Tibial nerve (tissue), 4 donors: ENCODE results near the gene MYH14. TPM values are rescaled to one million over a fixed set of nuclear protein-coding genes. Genes with fewer than 3 reads are reported as not detected.

Experiments used
- DNase-seq, 2 donors: peaks; one replicate each; pipeline ENCODE4 v3.0.0-alpha.2; 2019; ENCODE audit warnings: low spot score in 2 of 2
- H3K27ac ChIP-seq, 4 donors: fragments of 200-600 bp; sonication (generic) in 3 of 4; one replicate each; pipeline ENCODE4 v1.5.1; 2017 to 2019; ENCODE audit warnings: mild to moderate bottlenecking in 1 of 4
- H3K27me3 ChIP-seq, 2 donors: fragments of 200-600 bp; sonication (generic) in 1 of 2; one replicate each; pipeline versions ENCODE4 v1.5.1 to v1.6.0; 2017 to 2019
- H3K36me3 ChIP-seq, 3 donors: fragments of 200-600 bp; sonication (generic); one replicate each; pipeline ENCODE4 v1.5.1; 2018 to 2019
- H3K4me1 ChIP-seq, 4 donors: fragments of 200-600 bp; sonication (generic) in 3 of 4; one replicate each; pipeline ENCODE4 v1.5.1; 2017 to 2019
- H3K4me3 ChIP-seq, 4 donors: fragments of 200-600 bp; sonication (generic) in 3 of 4; one replicate each; pipeline ENCODE4 v1.5.1; 2017 to 2019; ENCODE audit warnings: mild to moderate bottlenecking in 1 of 4, moderate library complexity in 1 of 4
- H3K9me3 ChIP-seq, 4 donors: fragments of 200-600 bp; sonication (generic) in 3 of 4; one replicate each; pipeline ENCODE4 v1.5.1; 2017 to 2019
- CTCF ChIP-seq, 5 experiments: fragments of 200-600 bp in 3 of 5; fragments of 450-650 bp in 2 of 5; sonication (generic) in 3 of 5; IDR thresholded peaks; one replicate each; pipeline ENCODE4 v1.5.1; 2016 to 2019; ENCODE audit warnings: antibody characterized with exemption in 5 of 5, mild to moderate bottlenecking in 3 of 5, moderate library complexity in 2 of 5
- EP300 ChIP-seq, 2 donors: sonication (generic); formaldehyde crosslinking; IDR thresholded peaks; one replicate each; pipeline ENCODE4 v1.6.1; 2017; ENCODE audit warnings: antibody characterized with exemption in 2 of 2, mild to moderate bottlenecking in 1 of 2
- POLR2A ChIP-seq, 2 donors: fragments of 450-650 bp; IDR thresholded peaks; one replicate each; pipeline ENCODE4 v1.6.1; 2017; ENCODE audit warnings: antibody characterized with exemption in 2 of 2, mild to moderate bottlenecking in 2 of 2, moderate library complexity in 2 of 2
- WGBS, 2 donors: methylation state at CpG; one replicate each; pipeline ENCODE4 v1.1.5; 2018; 5-methylcytosine and 5-hydroxymethylcytosine counted together
- total RNA-seq, 4 donors: library from RNA; depleted of rRNA; stranded (reverse); fragments of >200 nt; gene quantifications; one replicate each; pipeline ENCODE4 v1.1.0, GENCODE V29; 2016

Gene MYH14
- total RNA-seq, 4 donors from 2014 or later: 12.9 to 30.3 (median 15.3) TPM

GRCh38 chr19:50314724-50315708 lies 111.6 kb downstream of the MYH14 start:
- no peak overlapping the region for H3K4me3 ChIP-seq
- TF ChIP-seq POLR2A (IDR thresholded peaks at IDR 0.05) (no peak), CTCF (IDR thresholded peaks at IDR 0.05) (no peak), EP300 (IDR thresholded peaks at IDR 0.05) (no peak)
- DNase-seq: no peak
- H3K27me3 ChIP-seq: peaks cover 3 to 67% of the 10 kb centered on the region in 2 donors
- peaks cover 0 to 18% (median 0%) of the 10 kb centered on the region in 4 donors for H3K4me1 ChIP-seq
- no peak overlapping the region for H3K27ac ChIP-seq
- no peaks in the 10 kb centered on the region for H3K9me3 ChIP-seq
- 2 to 3% methylated on average over 36 to 38 of the region's 40 CpGs for WGBS, 2 donors
- peaks cover 0 to 11% (median 0%) of the 10 kb centered on the region in 3 donors for H3K36me3 ChIP-seq

GRCh38 chr19:50315773-50316448 lies 112.5 kb downstream of the MYH14 start:
- Histone ChIP-seq H3K36me3 (peaks cover 0 to 2% (median 0%) of the 10 kb centered on the region in 3 donors), H3K27me3 (peaks cover 3 to 63% of the 10 kb centered on the region in 2 donors), H3K27ac (no peak overlapping the region), H3K9me3 (no peaks in the 10 kb centered on the region), H3K4me1 (peaks cover 0 to 18% (median 0%) of the 10 kb centered on the region in 4 donors), H3K4me3 (no peak overlapping the region)
- WGBS, 2 donors: 2 to 4% methylated on average over 18 of the region's 18 CpGs
- TF ChIP-seq POLR2A (IDR thresholded peaks at IDR 0.05): no peak
- no peak for TF ChIP-seq CTCF (IDR thresholded peaks at IDR 0.05)
- TF ChIP-seq EP300 (IDR thresholded peaks at IDR 0.05): no peak
- no peak for DNase-seq

- WGBS, 2 donors: 63 to 71% methylated on average over 3 to 4 of the region's 4 CpGs
- peaks cover 3 to 51% of the 10 kb centered on the region in 2 donors for H3K27me3 ChIP-seq
- H3K4me3 ChIP-seq: no peak overlapping the region
- DNase-seq: no peak
- peaks cover 0 to 15% (median 0%) of the 10 kb centered on the region in 4 donors for H3K4me1 ChIP-seq
- H3K27ac ChIP-seq: no peak overlapping the region
- no peaks in the 10 kb centered on the region for H3K36me3 ChIP-seq
- H3K9me3 ChIP-seq: no peaks in the 10 kb centered on the region
- TF ChIP-seq POLR2A (IDR thresholded peaks at IDR 0.05) (no peak), EP300 (IDR thresholded peaks at IDR 0.05) (no peak), CTCF (IDR thresholded peaks at IDR 0.05) (no peak)
Observed at GRCh38 chr19:50317115-50317514, 113.7 kb downstream of the MYH14 start.

GRCh38 chr19:50318438-50318837 lies 115.0 kb downstream of the MYH14 start:
- TF ChIP-seq EP300 (IDR thresholded peaks at IDR 0.05) (no peak), POLR2A (IDR thresholded peaks at IDR 0.05) (no peak), CTCF (IDR thresholded peaks at IDR 0.05) (no peak)
- Histone ChIP-seq H3K36me3 (no peaks in the 10 kb centered on the region), H3K27ac (no peak overlapping the region), H3K9me3 (no peaks in the 10 kb centered on the region), H3K4me1 (peaks cover 0 to 7% (median 0%) of the 10 kb centered on the region in 4 donors), H3K4me3 (no peak overlapping the region), H3K27me3 (peaks cover 0 to 38% of the 10 kb centered on the region in 2 donors)
- 72 to 76% methylated on average over 8 of the region's 8 CpGs for WGBS, 2 donors
- DNase-seq: no peak
